ENCODE results near the gene FAH. TPM values are rescaled to one million over a fixed set of nuclear protein-coding genes. Genes with fewer than 3 reads are reported as not detected.

Gene FAH
- polyA plus RNA-seq, 3 donors = 16.5 to 25.4 (median 24.0) TPM

DNA sequence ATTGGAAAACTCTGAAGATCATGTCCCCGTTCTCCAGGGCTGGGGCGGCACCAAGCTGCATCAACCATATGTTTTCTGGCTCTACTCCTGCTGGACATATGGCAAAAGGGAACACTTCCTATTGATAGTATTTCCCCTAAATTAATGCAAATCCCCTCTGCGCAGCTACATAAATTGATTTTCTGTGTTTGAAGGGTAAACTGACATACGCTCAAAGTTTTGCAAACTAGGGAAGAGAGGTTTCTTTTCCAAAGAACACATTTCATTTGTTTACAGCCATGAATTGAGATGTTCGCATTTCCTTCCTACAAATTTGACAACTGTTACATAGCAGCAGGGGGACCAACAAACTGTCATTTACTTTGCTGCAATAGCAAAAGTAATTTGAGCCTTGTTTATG lies 63.3 kb downstream of the FAH start:
- Histone ChIP-seq H3K27me3 (ENCODE audit: control insufficient read depth in 2 of 2, insufficient read depth in 2 of 2, low read length in 2 of 2) (no peaks in the 10 kb centered on the region), H3K4me3 (replicated peaks in 1 of 3; ENCODE audit: low read depth in 2 of 3, low read length in 3 of 3) (no peak overlapping the region), H3K79me2 (ENCODE audit: insufficient read depth, low read length) (no peaks in the 10 kb centered on the region), H4K20me1 (ENCODE audit: insufficient read depth, low read length) (no peaks in the 10 kb centered on the region), H3K4me1 (ENCODE audit: control insufficient read depth in 1 of 2, insufficient read depth in 2 of 2, low read length in 2 of 2) (peaks cover 3 to 6% of the 10 kb centered on the region in 2 donors), H3K9me3 (replicated peaks in 1 of 2; ENCODE audit: control insufficient read depth in 1 of 2, insufficient read depth in 1 of 2, low read length in 2 of 2) (no peaks in the 10 kb centered on the region), H3K36me3 (replicated peaks in 1 of 2; ENCODE audit: control insufficient read depth in 1 of 2, insufficient read depth in 2 of 2, low read length in 2 of 2) (no peaks in the 10 kb centered on the region), H2AFZ (ENCODE audit: insufficient read depth, low read depth, low read length, poor library complexity, severe bottlenecking) (no peak overlapping the region), H3K4me2 (replicated peaks; ENCODE audit: extremely low read depth, low read length, poor library complexity, severe bottlenecking) (no peak overlapping the region), H3K27ac (ENCODE audit: low read depth in 1 of 2, low read length in 2 of 2) (no peak overlapping the region), H3K9ac (ENCODE audit: insufficient read depth, low read length, poor library complexity, severe bottlenecking) (no peak overlapping the region)
- no peak for DNase-seq
- no peak for TF ChIP-seq CTCF (IDR thresholded peaks at IDR 0.05)
- H3K9me3 Mint-ChIP-seq = peaks cover 0 to 10% (median 3%) of the 10 kb centered on the region in 7 donors
- intact Hi-C loops (cut with micrococcal nuclease) = no loop called here
- H3K27me3 Mint-ChIP-seq (ENCODE audit: low read depth in 3 of 3) = peaks cover 11 to 13% (median 12%) of the 10 kb centered on the region in 3 donors
- H3K4me3 Mint-ChIP-seq = no peak overlapping the region
- H3K36me3 Mint-ChIP-seq = no peaks in the 10 kb centered on the region
- WGBS (ENCODE audit: insufficient coverage) = 90% methylated on average over 2 of the region's 5 CpGs
- H3K4me1 Mint-ChIP-seq = peaks cover 5% of the 10 kb centered on the region
- H3K27ac Mint-ChIP-seq = no peak overlapping the region

GRCh38 chr15:80216911-80217310 lies 64.1 kb downstream of the FAH start:
- no peak overlapping the region for H3K27ac ChIP-seq (ENCODE audit: low read depth in 1 of 2, low read length in 2 of 2)
- DNase-seq = no peak
- no peaks in the 10 kb centered on the region for H3K36me3 ChIP-seq (replicated peaks in 1 of 2; ENCODE audit: control insufficient read depth in 1 of 2, insufficient read depth in 2 of 2, low read length in 2 of 2)
- no peak overlapping the region for H3K4me3 ChIP-seq (replicated peaks in 1 of 3; ENCODE audit: low read depth in 2 of 3, low read length in 3 of 3)
- no peaks in the 10 kb centered on the region for H3K79me2 ChIP-seq (ENCODE audit: insufficient read depth, low read length)
- no peak overlapping the region for H3K9ac ChIP-seq (ENCODE audit: insufficient read depth, low read length, poor library complexity, severe bottlenecking)
- TF ChIP-seq CTCF (IDR thresholded peaks at IDR 0.05) = no peak
- Mint-ChIP-seq H3K4me3 (no peak overlapping the region), H3K36me3 (no peaks in the 10 kb centered on the region), H3K4me1 (no peaks in the 10 kb centered on the region), H3K27ac (no peak overlapping the region), H3K9me3 (peaks cover 0 to 10% (median 3%) of the 10 kb centered on the region in 7 donors), H3K27me3 (ENCODE audit: low read depth in 3 of 3) (peaks cover 10 to 12% (median 11%) of the 10 kb centered on the region in 3 donors)
- no peaks in the 10 kb centered on the region for H3K9me3 ChIP-seq (replicated peaks in 1 of 2; ENCODE audit: control insufficient read depth in 1 of 2, insufficient read depth in 1 of 2, low read length in 2 of 2)
- WGBS (ENCODE audit: insufficient coverage) = 100% methylated on average over 1 of the region's 1 CpG
- no peaks in the 10 kb centered on the region for H4K20me1 ChIP-seq (ENCODE audit: insufficient read depth, low read length)
- no peak overlapping the region for H2AFZ ChIP-seq (ENCODE audit: insufficient read depth, low read depth, low read length, poor library complexity, severe bottlenecking)
- no peak overlapping the region for H3K4me2 ChIP-seq (replicated peaks; ENCODE audit: extremely low read depth, low read length, poor library complexity, severe bottlenecking)
- no peaks in the 10 kb centered on the region for H3K4me1 ChIP-seq (ENCODE audit: control insufficient read depth in 1 of 2, insufficient read depth in 2 of 2, low read length in 2 of 2)
- intact Hi-C loops (cut with micrococcal nuclease) = no loop called here
- H3K27me3 ChIP-seq (ENCODE audit: control insufficient read depth in 2 of 2, insufficient read depth in 2 of 2, low read length in 2 of 2) = no peaks in the 10 kb centered on the region
